Mesendoderm (in vitro differentiated cells): ENCODE measurements around the gene CCDC92B. TPM values are rescaled to one million over a fixed set of nuclear protein-coding genes. Genes with fewer than 3 reads are reported as not detected.

ENCODE experiments used
- DNase-seq: peaks from one replicate; pipeline ENCODE4 v3.0.0; 2013
- H2AK5ac ChIP-seq: 2 replicates; pipeline ENCODE4 v1.6.1; 2013; ENCODE audit warnings: low read length, inconsistent platforms
- H2BK120ac ChIP-seq: 2 replicates; pipeline ENCODE4 v1.6.1; 2013; ENCODE audit warnings: low read depth, mild to moderate bottlenecking, low read length, moderate library complexity, mixed read lengths
- H2BK15ac ChIP-seq: replicated peaks from 2 replicates; pipeline ENCODE4 v1.6.1; 2013; ENCODE audit warnings: low read depth, mild to moderate bottlenecking, moderate library complexity
- H2BK5ac ChIP-seq: 2 replicates; pipeline ENCODE4 v1.6.1; 2013; ENCODE audit warnings: low read length, inconsistent platforms
- H3K18ac ChIP-seq: 2 replicates; pipeline ENCODE4 v1.6.1; 2013; ENCODE audit warnings: mild to moderate bottlenecking, low read length, mixed read lengths
- H3K23ac ChIP-seq: one replicate; pipeline ENCODE4 v1.6.1; 2013; ENCODE audit warnings: low read length
- H3K27ac ChIP-seq: 2 replicates; pipeline ENCODE4 v1.5.1; 2013; ENCODE audit warnings: low read depth, mild to moderate bottlenecking, inconsistent platforms, low read length, moderate library complexity
- H3K27me3 ChIP-seq: 2 replicates; pipeline ENCODE4 v1.6.1; 2013; ENCODE audit warnings: low read length, control low read depth, mild to moderate bottlenecking, inconsistent platforms; ENCODE audit not compliant: insufficient read depth, poor library complexity
- H3K36me3 ChIP-seq: 2 replicates; pipeline ENCODE4 v1.6.1; 2013; ENCODE audit warnings: low read length, inconsistent platforms; ENCODE audit not compliant: control insufficient read depth, insufficient read depth
- H3K4ac ChIP-seq: one replicate; pipeline ENCODE4 v1.6.1; 2013; ENCODE audit warnings: low read depth, mild to moderate bottlenecking, low read length, moderate library complexity
- H3K4me1 ChIP-seq: 2 replicates; pipeline ENCODE4 v1.6.1; 2013; ENCODE audit warnings: low read depth, low read length, inconsistent platforms; ENCODE audit not compliant: control insufficient read depth
- H3K4me2 ChIP-seq: 2 replicates; pipeline ENCODE4 v1.6.1; 2013; ENCODE audit warnings: low read length
- H3K4me3 ChIP-seq: 2 replicates; pipeline ENCODE4 v1.5.1; 2013; ENCODE audit warnings: mild to moderate bottlenecking, low read length
- H3K56ac ChIP-seq: one replicate; pipeline ENCODE4 v1.6.1; 2013; ENCODE audit warnings: low read length
- H3K79me1 ChIP-seq: 2 replicates; pipeline ENCODE4 v1.6.1; 2013; ENCODE audit warnings: low read length, inconsistent platforms
- H3K79me2 ChIP-seq: 2 replicates; pipeline ENCODE4 v1.6.1; 2013; ENCODE audit warnings: mild to moderate bottlenecking, low read length; ENCODE audit not compliant: control insufficient read depth, insufficient read depth
- H3K9ac ChIP-seq: 2 replicates; pipeline ENCODE4 v1.6.1; 2013; ENCODE audit warnings: low read length, inconsistent platforms
- H4K5ac ChIP-seq: one replicate; pipeline ENCODE4 v1.6.1; 2013; ENCODE audit warnings: low read length
- H4K8ac ChIP-seq: one replicate; pipeline ENCODE4 v1.6.1; 2013; ENCODE audit warnings: low read depth, mild to moderate bottlenecking, control low read depth, low read length, moderate library complexity
- WGBS: extraction: QIAGEN DNeasy Blood & Tissue Kit; methylation state at CpG from one replicate; pipeline ENCODE4 v1.1.7; 2013; ENCODE audit warnings: low lambda C conversion rate, missing lambda C conversion rate; ENCODE audit not compliant: insufficient coverage; ENCODE audit errors: extremely low coverage; 5-methylcytosine and 5-hydroxymethylcytosine counted together
- polyA plus RNA-seq, 2 experiments: library from polyadenylated mRNA; stranded (reverse); fragments of 200-250 nt; gene quantifications; one replicate each; pipeline ENCODE4 v1.2.3, GENCODE V29; 2013

The CCDC92B gene
- polyA plus RNA-seq (2013, experiment 1 of 2), result 2.4 TPM
- polyA plus RNA-seq (2013, experiment 2 of 2), result 2.2 TPM

DNA sequence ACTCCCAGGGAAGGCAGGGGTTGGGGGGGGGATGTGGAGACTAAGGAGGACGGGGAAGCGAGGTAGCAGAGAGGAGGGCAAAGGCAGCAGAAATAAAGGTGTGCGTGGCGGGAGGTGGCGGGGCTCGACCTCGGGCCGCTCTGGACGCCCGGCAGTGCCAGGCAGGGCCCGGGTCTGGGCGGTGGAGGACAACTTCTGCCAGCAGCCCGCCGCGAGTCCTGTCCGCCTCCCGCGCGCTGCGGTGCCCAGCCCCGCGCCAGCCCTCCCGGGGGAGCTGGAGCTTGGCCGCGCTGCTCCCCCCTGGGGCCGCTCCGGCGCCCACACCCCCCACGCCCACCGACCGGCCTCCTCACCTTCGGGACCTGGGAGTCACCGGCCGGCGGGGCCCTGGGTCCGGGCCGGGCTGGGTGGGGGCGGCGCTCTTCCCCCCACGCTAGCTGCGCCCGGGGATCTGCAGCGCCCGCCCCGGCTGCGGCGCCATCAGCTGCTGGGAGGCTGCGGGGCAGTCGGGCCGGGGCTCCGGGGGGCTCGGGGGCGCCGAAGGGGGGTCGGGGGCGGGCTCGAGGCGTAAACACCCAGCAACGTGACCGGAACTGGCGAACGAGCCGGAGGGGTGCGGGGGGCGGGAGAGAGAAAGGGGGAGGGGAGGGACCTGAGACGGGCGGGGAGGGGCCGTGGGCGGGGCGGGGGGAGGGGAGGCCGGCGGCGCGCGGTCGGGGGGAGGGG is at the start of gene CCDC92B:
CCDC92B (minus strand) TSS at position 595 of the 726 bp plus-strand sequence. CDS start 14,507 bp downstream, outside the sequence.
- Histone ChIP-seq H3K4me2 (peak within 1 kb of the TSS; percentile 31), H3K36me3 (no peaks in the 10 kb centered on the region), H3K9ac (peak within 1 kb of the TSS; percentile 19), H3K56ac (peak within 1 kb of the TSS; percentile 56), H3K27ac (no peak within 1 kb of the TSS), H3K4me1 (no peaks in the 10 kb centered on the region), H3K23ac (no peak within 1 kb of the TSS), H4K8ac (no peak within 1 kb of the TSS), H3K79me2 (no peaks in the 10 kb centered on the region), H3K18ac (no peak within 1 kb of the TSS), H3K4ac (no peak within 1 kb of the TSS), H2BK15ac (no peak within 1 kb of the TSS), H2AK5ac (no peak within 1 kb of the TSS), H3K4me3 (no peak within 1 kb of the TSS), H2BK5ac (no peak within 1 kb of the TSS), H3K79me1 (no peaks in the 10 kb centered on the region), H4K5ac (no peak within 1 kb of the TSS), H2BK120ac (no peak within 1 kb of the TSS), H3K27me3 (peaks cover 2% of the 10 kb centered on the region)
- WGBS, result no CpG with 5 or more reads among the region's 76 CpGs
- DNase-seq, result no peak

DNA sequence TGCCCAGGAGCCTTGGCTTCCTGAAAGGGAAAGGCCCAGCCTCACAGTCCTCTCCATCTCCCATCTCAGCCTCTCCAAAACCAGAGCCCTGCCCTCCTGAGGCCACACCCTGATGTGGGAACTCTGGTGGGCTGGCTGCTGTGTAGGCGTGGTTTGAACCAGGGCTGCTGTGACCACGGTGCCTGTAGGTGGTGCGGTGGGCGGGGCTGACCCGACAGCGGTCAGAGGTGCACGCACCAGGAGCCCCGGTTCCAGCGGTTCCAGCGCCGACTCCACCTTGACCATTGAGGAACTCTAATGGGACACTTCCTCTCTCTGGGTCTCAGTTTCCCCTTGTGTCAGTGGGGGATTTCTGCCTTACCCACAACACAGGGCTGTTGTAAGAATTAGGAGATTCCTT is 49.2 kb upstream of the CCDC92B start:
- H3K36me3 ChIP-seq, result no peaks in the 10 kb centered on the region
- no peaks in the 10 kb centered on the region for H3K79me1 ChIP-seq
- H3K4me3 ChIP-seq, result no peak overlapping the region
- no peak overlapping the region for H2BK15ac ChIP-seq
- no peak overlapping the region for H2BK5ac ChIP-seq
- no peak overlapping the region for H3K18ac ChIP-seq
- H3K9ac ChIP-seq, result no peak overlapping the region
- no peak overlapping the region for H3K4ac ChIP-seq
- H3K56ac ChIP-seq, result peak overlapping the region; percentile 34
- H3K4me2 ChIP-seq, result peak overlapping the region; percentile 34
- H4K5ac ChIP-seq, result no peak overlapping the region
- H3K27me3 ChIP-seq, result no peaks in the 10 kb centered on the region
- no peaks in the 10 kb centered on the region for H3K4me1 ChIP-seq
- no peak overlapping the region for H3K27ac ChIP-seq
- WGBS, result no CpG with 5 or more reads among the region's 11 CpGs
- DNase-seq, result peak; percentile 62
- no peak overlapping the region for H4K8ac ChIP-seq
- no peaks in the 10 kb centered on the region for H3K79me2 ChIP-seq
- no peak overlapping the region for H3K23ac ChIP-seq
- H2BK120ac ChIP-seq, result no peak overlapping the region
- H2AK5ac ChIP-seq, result no peak overlapping the region

- H3K18ac ChIP-seq, result no peak overlapping the region
- H3K36me3 ChIP-seq, result no peaks in the 10 kb centered on the region
- no peak for DNase-seq
- no peak overlapping the region for H2BK120ac ChIP-seq
- H2BK5ac ChIP-seq, result no peak overlapping the region
- H3K4me1 ChIP-seq, result no peaks in the 10 kb centered on the region
- H3K56ac ChIP-seq, result no peak overlapping the region
- no peak overlapping the region for H3K27ac ChIP-seq
- no peak overlapping the region for H3K4me3 ChIP-seq
- H3K4ac ChIP-seq, result no peak overlapping the region
- no peak overlapping the region for H2BK15ac ChIP-seq
- H3K23ac ChIP-seq, result no peak overlapping the region
- no peaks in the 10 kb centered on the region for H3K79me2 ChIP-seq
- no peak overlapping the region for H4K5ac ChIP-seq
- WGBS, result no CpG with 5 or more reads among the region's 11 CpGs
- H3K79me1 ChIP-seq, result no peaks in the 10 kb centered on the region
- no peak overlapping the region for H3K4me2 ChIP-seq
- no peak overlapping the region for H2AK5ac ChIP-seq
- no peak overlapping the region for H4K8ac ChIP-seq
- H3K27me3 ChIP-seq, result no peaks in the 10 kb centered on the region
- no peak overlapping the region for H3K9ac ChIP-seq
Observed at GRCh38 chr17:2798188-2798587, 48.7 kb upstream of the CCDC92B start.

- Histone ChIP-seq H4K5ac (no peak overlapping the region), H2AK5ac (no peak overlapping the region), H3K18ac (no peak overlapping the region), H3K23ac (no peak overlapping the region), H3K27me3 (no peaks in the 10 kb centered on the region), H3K79me1 (no peaks in the 10 kb centered on the region), H3K4ac (no peak overlapping the region), H3K79me2 (no peaks in the 10 kb centered on the region), H3K36me3 (no peaks in the 10 kb centered on the region), H2BK120ac (no peak overlapping the region), H3K9ac (no peak overlapping the region), H4K8ac (no peak overlapping the region), H3K56ac (no peak overlapping the region), H3K4me1 (no peaks in the 10 kb centered on the region), H2BK15ac (no peak overlapping the region), H3K4me3 (no peak overlapping the region), H3K27ac (no peak overlapping the region), H2BK5ac (no peak overlapping the region), H3K4me2 (no peak overlapping the region)
- no peak for DNase-seq
- WGBS, result no CpG with 5 or more reads among the region's 11 CpGs
Observed at GRCh38 chr17:2797637-2798036, 48.2 kb upstream of the CCDC92B start.

- H3K56ac ChIP-seq, result no peak overlapping the region
- H3K79me1 ChIP-seq, result no peaks in the 10 kb centered on the region
- H2BK120ac ChIP-seq, result no peak overlapping the region
- H3K18ac ChIP-seq, result no peak overlapping the region
- no peak overlapping the region for H3K4me3 ChIP-seq
- H3K4me1 ChIP-seq, result no peaks in the 10 kb centered on the region
- H3K27ac ChIP-seq, result no peak overlapping the region
- no peaks in the 10 kb centered on the region for H3K79me2 ChIP-seq
- H3K4me2 ChIP-seq, result no peak overlapping the region
- no peak overlapping the region for H2BK5ac ChIP-seq
- H3K4ac ChIP-seq, result no peak overlapping the region
- H2BK15ac ChIP-seq, result no peak overlapping the region
- no peaks in the 10 kb centered on the region for H3K36me3 ChIP-seq
- no peak overlapping the region for H4K8ac ChIP-seq
- no peak overlapping the region for H4K5ac ChIP-seq
- H2AK5ac ChIP-seq, result no peak overlapping the region
- no peaks in the 10 kb centered on the region for H3K27me3 ChIP-seq
- DNase-seq, result no peak
- WGBS, result no CpG with 5 or more reads among the region's 15 CpGs
- no peak overlapping the region for H3K23ac ChIP-seq
- no peak overlapping the region for H3K9ac ChIP-seq
Observed at GRCh38 chr17:2797226-2797625, 47.8 kb upstream of the CCDC92B start.
